Tibial nerve (tissue), 4 donors: ENCODE results near the gene PDE6H.

Source experiments
- EP300 ChIP-seq, 2 donors: sonication (generic); formaldehyde crosslinking; IDR thresholded peaks; one replicate each; pipeline ENCODE4 v1.6.1; 2017; ENCODE audit warnings: antibody characterized with exemption in 2 of 2, mild to moderate bottlenecking in 1 of 2
- POLR2A ChIP-seq, 2 donors: fragments of 450-650 bp; IDR thresholded peaks; one replicate each; pipeline ENCODE4 v1.6.1; 2017; ENCODE audit warnings: antibody characterized with exemption in 2 of 2, mild to moderate bottlenecking in 2 of 2, moderate library complexity in 2 of 2
- TF ChIP-seq, protein P1 (sequence below), 5 experiments: fragments of 200-600 bp in 3 of 5; fragments of 450-650 bp in 2 of 5; sonication (generic) in 3 of 5; IDR thresholded peaks; one replicate each; pipeline ENCODE4 v1.5.1; 2016 to 2019; ENCODE audit warnings: antibody characterized with exemption in 5 of 5, mild to moderate bottlenecking in 3 of 5, moderate library complexity in 2 of 5

- TF ChIP-seq, protein P1, sequence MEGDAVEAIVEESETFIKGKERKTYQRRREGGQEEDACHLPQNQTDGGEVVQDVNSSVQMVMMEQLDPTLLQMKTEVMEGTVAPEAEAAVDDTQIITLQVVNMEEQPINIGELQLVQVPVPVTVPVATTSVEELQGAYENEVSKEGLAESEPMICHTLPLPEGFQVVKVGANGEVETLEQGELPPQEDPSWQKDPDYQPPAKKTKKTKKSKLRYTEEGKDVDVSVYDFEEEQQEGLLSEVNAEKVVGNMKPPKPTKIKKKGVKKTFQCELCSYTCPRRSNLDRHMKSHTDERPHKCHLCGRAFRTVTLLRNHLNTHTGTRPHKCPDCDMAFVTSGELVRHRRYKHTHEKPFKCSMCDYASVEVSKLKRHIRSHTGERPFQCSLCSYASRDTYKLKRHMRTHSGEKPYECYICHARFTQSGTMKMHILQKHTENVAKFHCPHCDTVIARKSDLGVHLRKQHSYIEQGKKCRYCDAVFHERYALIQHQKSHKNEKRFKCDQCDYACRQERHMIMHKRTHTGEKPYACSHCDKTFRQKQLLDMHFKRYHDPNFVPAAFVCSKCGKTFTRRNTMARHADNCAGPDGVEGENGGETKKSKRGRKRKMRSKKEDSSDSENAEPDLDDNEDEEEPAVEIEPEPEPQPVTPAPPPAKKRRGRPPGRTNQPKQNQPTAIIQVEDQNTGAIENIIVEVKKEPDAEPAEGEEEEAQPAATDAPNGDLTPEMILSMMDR (IDR thresholded peaks at IDR 0.05): no peak
- TF ChIP-seq POLR2A (IDR thresholded peaks at IDR 0.05) (no peak), EP300 (IDR thresholded peaks at IDR 0.05) (no peak)
These were observed 40.9 kb downstream of the PDE6H start for GRCh38 chr12:15013634-15014179.
